GM21825 (cell line): ENCODE measurements around the gene CHPF.

Experiments
- ATAC-seq: cut with Tn5 transposase; IDR thresholded peaks from one replicate; pipeline ENCODE4 v1.9.1; 2021; ENCODE audit warnings: mild to moderate bottlenecking, moderate library complexity; ENCODE audit not compliant: unreplicated experiment

CHPF gene

GRCh38 chr2:219533930-219534661 lies 9.5 kb downstream of the CHPF start:
- no peak for ATAC-seq

GRCh38 chr2:219532378-219532649 lies 11.3 kb downstream of the CHPF start:
- no peak for ATAC-seq

DNA sequence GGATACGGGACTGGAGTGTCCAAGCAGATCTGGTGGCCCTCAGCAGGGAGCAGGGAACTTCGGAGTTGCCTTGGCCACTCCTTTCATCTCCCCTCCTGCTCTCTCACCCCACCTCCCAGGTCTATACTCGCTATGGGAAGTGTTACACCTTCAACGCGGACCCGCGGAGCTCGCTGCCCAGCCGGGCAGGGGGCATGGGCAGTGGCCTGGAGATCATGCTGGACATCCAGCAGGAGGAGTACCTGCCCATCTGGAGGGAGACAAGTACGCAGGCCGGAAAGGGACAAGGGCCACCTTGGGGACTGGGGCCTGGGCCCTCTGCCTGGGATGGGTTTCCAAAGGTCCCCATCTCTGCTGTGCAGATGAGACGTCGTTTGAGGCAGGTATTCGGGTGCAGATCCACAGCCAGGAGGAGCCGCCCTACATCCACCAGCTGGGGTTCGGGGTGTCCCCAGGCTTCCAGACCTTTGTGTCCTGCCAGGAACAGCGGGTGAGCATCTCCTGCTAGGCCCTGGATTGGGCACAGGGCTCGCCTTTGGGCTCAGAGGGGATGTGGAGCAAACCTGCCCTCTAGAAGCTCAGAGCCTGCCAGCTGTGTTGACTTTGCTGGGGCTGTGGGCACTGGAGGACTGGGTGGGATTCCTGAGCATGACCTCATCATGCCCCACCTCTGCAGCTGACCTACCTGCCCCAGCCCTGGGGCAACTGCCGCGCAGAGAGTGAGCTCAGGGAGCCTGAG lies 11.8 kb downstream of the CHPF start:
- no peak for ATAC-seq

- peak; percentile 90 for ATAC-seq
Observed at GRCh38 chr2:219530048-219530963, 13.3 kb downstream of the CHPF start.

DNA sequence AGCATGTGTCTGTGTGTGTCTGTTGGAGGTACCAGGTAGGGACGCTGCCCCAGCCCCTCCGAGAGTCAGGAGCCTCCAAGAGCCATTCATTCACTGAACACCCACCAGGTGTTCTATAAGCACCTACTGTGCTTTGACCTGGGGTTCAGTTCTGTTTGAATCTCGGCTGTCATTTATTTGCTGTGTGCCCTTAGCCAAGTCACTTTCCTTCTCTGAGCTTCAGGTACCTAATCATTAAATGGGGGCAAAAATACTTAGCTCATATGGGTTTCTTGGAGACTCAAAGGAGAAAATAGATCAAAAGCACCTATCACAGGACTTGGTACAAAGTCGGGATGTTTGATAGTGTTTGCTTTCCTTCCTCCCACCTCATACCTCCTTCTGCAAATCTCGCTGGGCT lies 16.1 kb downstream of the CHPF start:
- ATAC-seq = no peak

- ATAC-seq = no peak
Observed at GRCh38 chr2:219527076-219527394, 16.6 kb downstream of the CHPF start.

GRCh38 chr2:219526320-219527075 lies 17.1 kb downstream of the CHPF start:
- no peak for ATAC-seq

- ATAC-seq = no peak
Observed at GRCh38 chr2:219525533-219526232, 17.9 kb downstream of the CHPF start.

DNA sequence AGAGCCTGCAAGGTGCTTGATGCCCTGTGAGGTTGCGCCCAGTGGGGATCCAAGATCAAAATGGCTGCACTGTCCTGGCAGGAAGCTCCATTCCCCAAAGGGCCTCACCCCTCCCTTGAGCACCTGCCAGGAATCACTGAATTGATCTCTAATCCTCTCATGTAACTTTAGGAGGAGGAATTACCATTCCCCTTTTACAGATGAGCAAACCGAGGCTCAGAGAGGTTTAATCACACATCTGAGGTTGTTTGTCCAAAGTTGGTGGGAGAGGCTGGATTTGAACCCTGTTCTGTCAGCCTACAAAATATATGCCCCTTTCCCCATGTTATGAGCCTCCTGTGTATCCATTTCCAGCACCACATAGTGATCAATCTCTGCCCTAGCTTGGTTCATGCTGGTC lies 18.8 kb downstream of the CHPF start:
- ATAC-seq = no peak

GRCh38 chr2:219523031-219523671 lies 20.5 kb downstream of the CHPF start:
- ATAC-seq = no peak

DNA sequence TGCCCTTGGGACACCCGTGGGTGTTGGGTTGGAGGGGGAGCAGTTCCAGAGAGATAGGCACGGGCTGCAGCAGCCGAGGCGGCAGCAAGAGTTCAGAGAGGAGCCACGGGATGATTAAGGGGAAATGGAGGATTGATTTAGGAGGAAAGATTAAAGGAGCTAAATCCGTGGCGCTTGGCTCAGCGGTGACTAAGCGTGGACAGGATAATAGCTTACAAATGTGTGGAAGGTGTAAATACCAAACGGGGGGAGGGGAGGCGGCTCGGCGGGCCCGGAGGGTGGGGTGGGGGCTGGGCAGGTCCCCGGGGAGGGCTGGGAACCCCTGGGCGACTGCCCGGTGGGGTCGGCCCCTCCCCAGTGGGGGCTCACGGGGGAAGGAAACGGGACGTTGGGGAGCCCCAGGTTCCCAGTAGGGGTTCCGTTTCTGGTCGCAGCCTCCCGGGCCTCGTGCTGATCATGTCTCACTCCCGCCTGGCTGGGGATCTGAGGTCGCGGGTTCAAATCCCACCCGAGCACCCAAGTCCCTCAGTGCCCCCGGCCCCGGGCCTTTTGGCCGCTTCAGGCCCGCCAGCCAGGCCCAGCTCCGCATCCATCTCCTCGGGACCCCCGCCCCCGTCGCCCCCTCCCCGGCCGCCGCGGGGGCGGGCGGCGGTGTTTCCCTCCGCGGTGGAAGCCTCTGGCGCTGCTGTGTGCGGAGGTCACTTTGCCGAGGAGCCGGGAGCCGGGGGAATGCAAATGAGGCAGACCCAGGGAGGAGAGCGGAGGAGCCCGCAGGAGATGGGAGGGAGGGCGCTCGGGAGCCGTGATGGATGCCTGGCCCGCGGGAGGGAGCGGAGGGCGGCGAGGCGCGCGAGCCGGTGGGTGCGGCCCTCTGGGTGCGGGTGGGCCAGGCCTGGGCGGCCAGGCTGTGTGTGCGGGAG lies 21.2 kb downstream of the CHPF start:
- no peak for ATAC-seq

- ATAC-seq = no peak
Observed at GRCh38 chr2:219521066-219521880, 22.3 kb downstream of the CHPF start.

DNA sequence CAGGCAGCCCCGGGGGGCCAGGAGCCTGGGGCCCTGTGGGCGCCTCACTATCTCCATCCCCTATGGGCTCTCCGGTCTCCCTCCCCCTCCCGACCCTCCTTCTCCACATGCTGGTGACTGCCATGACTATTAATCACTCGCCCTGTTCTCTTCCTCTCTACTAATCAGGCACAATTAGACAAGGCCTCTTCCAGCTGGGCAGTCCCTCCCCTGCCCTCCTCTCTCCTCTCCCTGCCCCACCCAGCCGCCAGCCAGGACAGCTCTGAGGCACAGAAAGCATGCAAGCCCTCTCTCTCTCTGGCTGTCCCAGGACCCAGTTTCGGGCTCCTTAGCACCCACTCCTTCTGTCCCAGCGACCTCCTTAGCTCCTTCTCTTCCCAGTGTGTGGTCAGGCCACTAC lies 23.5 kb downstream of the CHPF start:
- no peak for ATAC-seq

DNA sequence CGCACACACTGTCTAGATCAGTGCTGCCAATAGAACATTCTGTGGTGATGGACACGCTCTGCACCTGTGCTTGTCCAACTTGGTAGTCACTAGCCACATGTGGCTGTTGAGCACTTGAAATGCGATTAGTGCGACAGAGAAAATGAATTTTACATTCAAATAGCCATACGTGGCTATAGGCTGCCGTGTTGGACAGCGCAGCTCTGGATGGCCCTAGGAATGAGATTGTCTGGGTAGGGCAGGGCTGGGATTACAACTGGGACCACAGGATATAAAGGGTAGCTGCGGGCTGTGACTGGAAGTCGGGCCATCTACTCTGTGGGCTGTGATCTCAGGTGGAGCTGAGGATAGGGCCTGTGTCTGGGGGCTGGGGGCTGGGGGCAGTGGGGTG lies 24.1 kb downstream of the CHPF start:
- ATAC-seq = no peak

GRCh38 chr2:219517954-219518778 lies 25.4 kb downstream of the CHPF start:
- no peak for ATAC-seq

DNA sequence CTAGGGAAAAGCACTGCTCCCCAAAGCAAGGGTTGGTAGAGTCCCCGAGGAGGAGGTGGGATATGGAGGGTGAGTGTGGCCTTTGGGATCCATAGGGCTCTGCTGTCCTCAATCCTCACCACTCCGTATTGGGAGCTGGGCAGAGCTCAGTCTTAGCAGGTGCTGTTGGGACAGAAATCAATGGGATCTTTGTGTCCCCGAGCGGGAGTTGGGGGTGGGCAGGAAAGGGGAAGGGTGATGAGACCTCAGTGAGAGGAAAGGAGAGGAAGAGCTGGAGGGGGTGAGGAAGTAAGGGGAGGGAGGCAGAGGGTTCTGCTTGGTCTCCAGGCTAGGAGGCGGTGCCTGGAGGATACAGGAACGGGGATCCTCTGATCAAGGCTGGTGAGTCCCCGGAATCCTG lies 26.7 kb downstream of the CHPF start:
- ATAC-seq = no peak

DNA sequence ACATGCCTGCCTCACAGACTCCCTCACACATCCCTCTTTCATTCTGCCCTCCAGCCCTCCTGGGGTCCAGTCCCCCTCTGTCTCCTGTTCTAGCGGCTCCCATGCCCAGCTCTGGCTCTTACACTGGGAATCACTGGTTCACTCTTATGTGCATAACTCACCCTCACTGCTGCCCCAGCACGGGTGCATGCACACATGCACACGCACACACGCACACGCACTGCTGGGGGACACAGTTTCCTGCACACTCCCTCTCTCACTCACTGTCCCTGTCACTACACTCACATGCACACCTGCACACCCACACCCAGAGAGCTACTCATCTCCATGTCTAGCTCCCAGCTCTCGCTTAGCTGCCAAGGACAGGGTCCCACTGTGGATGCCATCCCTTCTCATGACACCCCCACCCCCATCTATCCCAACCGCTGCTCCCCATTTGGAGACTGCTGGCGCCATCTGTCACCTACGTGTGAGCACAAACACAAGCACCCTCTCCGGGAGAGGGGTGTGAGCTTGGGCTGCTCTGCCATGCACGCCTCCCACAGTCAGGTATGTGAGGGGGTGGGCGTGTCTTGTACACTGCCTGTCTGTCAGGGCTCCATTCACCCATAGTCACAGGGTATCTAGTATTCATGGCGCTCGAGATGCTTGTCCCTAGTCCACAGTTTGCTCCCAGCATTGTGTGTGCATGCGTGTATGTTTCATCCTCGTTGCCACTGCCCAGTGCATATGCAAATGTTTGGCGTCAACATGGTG lies 27.6 kb downstream of the CHPF start:
- ATAC-seq = no peak
